HUES48 (cell line): ENCODE results near the gene LETM1.

Experiments used
- H3K27ac ChIP-seq: one replicate; pipeline ENCODE4 v1.7.0; 2013; ENCODE audit warnings: low read depth, low read length, inconsistent platforms
- H3K27me3 ChIP-seq: 2 replicates; pipeline ENCODE4 v1.6.1; 2013; ENCODE audit warnings: mild to moderate bottlenecking, low read length; ENCODE audit not compliant: control insufficient read depth, insufficient read depth
- H3K36me3 ChIP-seq: 2 replicates; pipeline ENCODE4 v1.6.1; 2013; ENCODE audit warnings: low read length; ENCODE audit not compliant: control insufficient read depth, insufficient read depth
- H3K4me1 ChIP-seq: 2 replicates; pipeline ENCODE4 v1.6.1; 2013; ENCODE audit warnings: mild to moderate bottlenecking, low read length; ENCODE audit not compliant: control insufficient read depth, insufficient read depth
- H3K4me3 ChIP-seq: 2 replicates; pipeline ENCODE4 v1.5.1; 2013; ENCODE audit warnings: mild to moderate bottlenecking, low read depth, low read length
- H3K9ac ChIP-seq: 2 replicates; pipeline ENCODE4 v1.6.1; 2013; ENCODE audit warnings: mild to moderate bottlenecking, low read depth, low read length, moderate library complexity
- H3K9me3 ChIP-seq: 2 replicates; pipeline ENCODE4 v1.6.1; 2013; ENCODE audit warnings: low read length; ENCODE audit not compliant: control insufficient read depth, insufficient read depth

LETM1 gene

DNA sequence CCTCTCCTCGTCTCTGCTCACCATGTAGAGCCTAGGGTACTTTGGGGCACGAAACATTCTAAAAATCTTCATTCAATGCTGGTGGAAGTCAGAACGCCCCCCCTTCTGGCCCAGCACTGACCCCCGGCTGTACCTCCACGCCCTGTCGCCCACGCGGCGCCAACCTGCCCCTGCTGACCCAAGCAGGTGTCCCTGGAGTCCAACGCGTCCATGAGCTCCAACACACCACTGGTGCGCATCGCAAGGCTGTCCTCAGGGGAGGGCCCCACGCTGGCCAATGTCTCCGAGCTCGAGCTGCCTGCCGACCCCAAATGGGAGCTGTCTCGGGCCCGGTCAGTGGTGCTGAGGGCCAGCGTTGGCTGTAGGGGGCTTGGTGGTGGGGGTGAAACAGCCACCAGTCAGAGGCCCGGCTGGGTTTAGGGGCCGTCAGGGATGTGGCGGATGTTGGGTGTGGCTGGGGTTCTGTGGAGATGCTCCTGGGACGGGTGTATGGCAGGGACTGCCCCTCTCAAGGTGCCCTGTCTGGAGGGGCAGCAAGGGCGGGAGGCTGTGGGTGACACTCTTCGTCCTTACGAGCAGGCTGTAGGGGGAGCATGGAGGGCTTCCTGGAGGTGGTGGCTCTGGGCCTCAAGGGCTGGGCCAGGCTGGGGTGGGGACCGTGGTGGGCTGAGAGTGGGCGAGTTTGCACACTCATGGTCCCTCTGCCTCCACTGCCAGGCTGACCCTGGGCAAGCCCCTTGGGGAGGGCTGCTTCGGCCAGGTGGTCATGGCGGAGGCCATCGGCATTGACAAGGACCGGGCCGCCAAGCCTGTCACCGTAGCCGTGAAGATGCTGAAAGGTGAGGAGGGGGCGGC is 51.1 kb downstream of the LETM1 start:
- no peaks in the 10 kb centered on the region for H3K27me3 ChIP-seq
- no peaks in the 10 kb centered on the region for H3K9me3 ChIP-seq
- H3K4me1 ChIP-seq: no peaks in the 10 kb centered on the region
- H3K36me3 ChIP-seq: peaks cover 43% of the 10 kb centered on the region
- H3K4me3 ChIP-seq: no peak overlapping the region
- no peak overlapping the region for H3K9ac ChIP-seq
- no peak overlapping the region for H3K27ac ChIP-seq

DNA sequence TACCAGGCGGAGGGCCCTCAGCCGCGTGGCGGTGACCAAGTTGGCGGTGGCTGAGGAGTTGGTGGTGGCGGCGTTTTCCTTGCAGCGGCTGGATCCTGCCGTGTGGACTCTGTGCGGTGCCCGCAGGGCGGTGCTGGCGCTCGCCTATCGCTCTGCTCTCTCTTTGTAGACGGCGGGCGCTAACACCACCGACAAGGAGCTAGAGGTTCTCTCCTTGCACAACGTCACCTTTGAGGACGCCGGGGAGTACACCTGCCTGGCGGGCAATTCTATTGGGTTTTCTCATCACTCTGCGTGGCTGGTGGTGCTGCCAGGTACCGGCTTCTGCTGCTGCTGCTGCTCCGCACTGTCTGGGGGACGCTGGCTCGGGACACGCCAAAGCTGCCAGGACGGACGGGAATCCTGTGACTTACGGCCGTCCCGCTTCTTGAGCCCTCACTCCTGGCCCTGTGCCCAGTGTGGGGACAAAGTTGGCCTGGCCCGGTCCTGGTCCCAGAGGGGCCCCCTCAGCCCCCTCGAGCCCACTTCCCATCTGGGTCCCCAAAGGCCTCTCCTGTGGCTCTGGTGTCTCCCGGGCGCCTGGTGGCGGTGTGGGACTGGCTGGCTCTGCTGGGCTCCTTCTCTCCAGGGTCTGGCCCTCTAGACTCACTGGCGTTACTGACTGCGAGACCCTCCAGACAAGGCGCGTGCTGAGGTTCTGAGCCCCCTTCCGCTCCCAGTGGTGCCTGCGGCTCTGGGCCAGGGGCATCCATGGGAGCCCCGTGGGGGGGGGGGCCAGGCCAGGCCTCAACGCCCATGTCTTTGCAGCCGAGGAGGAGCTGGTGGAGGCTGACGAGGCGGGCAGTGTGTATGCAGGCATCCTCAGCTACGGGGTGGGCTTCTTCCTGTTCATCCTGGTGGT is 52.2 kb downstream of the LETM1 start:
- no peaks in the 10 kb centered on the region for H3K9me3 ChIP-seq
- no peaks in the 10 kb centered on the region for H3K4me1 ChIP-seq
- no peaks in the 10 kb centered on the region for H3K27me3 ChIP-seq
- no peak overlapping the region for H3K9ac ChIP-seq
- H3K36me3 ChIP-seq: peaks cover 50% of the 10 kb centered on the region
- H3K4me3 ChIP-seq: no peak overlapping the region
- H3K27ac ChIP-seq: no peak overlapping the region

DNA sequence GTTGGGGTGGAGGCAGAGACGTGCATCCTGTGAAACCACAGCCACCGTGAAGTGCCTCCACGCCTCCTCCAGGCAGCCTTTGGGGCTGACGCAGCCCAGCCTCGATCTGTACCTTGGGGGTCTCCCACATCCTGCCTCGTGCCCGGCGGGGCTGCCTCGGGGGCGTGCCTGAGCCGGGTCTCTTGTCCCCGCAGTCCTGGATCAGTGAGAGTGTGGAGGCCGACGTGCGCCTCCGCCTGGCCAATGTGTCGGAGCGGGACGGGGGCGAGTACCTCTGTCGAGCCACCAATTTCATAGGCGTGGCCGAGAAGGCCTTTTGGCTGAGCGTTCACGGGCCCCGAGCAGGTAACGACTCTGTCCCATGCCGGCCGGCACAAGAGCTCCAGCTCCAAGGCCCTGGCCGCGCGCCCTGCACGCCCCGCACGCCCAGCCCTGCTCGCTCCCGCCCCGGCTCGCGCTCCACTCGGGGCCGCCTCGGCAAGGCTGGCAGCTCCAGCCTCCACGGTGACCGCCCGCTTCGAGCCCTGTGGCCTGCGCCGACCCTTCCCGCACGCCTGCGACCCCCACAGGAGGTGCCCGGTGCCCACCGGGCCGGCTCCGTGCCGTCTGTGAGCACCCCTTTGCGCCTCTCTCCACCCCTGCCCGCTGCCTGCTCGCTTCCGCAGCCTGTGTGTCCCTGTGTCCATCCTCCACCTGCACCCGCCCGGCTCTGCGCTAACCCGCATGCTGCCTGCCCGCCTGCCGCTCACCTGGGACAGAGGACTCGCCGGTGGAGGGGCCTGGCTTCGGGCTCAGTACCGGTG is 53.0 kb downstream of the LETM1 start:
- H3K9ac ChIP-seq: no peak overlapping the region
- H3K36me3 ChIP-seq: peaks cover 50% of the 10 kb centered on the region
- no peaks in the 10 kb centered on the region for H3K27me3 ChIP-seq
- no peaks in the 10 kb centered on the region for H3K9me3 ChIP-seq
- H3K4me3 ChIP-seq: no peak overlapping the region
- no peaks in the 10 kb centered on the region for H3K4me1 ChIP-seq
- no peak overlapping the region for H3K27ac ChIP-seq

DNA sequence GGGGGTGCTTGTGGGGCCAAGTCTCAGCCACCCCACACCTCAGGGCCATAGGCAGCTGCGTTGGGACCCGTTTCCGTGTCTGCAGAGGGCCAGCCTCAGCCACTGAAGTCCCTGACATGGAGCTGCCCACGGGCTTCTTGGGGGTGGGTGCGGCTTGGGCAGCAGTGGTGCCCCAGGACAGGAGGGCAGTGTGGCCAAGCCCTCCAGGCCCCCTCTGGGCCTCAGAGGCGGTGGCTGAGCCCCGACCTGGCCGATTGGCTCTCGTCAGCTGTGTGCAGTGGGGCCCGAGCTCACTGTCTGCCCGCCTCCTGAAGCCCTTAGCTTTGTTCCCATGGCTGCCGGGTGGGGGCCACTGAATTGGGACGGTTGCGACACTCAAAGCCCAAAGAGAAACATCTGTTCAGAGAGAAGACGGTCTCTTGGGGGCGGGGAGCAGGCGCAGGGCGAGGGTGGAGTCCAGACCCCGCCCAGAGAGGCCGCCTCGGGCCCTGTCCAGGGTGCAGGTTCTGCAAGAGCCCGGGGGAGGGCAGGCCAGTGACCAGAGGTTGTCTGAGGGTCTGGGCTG is 53.7 kb downstream of the LETM1 start:
- no peaks in the 10 kb centered on the region for H3K4me1 ChIP-seq
- H3K36me3 ChIP-seq: peaks cover 45% of the 10 kb centered on the region

DNA sequence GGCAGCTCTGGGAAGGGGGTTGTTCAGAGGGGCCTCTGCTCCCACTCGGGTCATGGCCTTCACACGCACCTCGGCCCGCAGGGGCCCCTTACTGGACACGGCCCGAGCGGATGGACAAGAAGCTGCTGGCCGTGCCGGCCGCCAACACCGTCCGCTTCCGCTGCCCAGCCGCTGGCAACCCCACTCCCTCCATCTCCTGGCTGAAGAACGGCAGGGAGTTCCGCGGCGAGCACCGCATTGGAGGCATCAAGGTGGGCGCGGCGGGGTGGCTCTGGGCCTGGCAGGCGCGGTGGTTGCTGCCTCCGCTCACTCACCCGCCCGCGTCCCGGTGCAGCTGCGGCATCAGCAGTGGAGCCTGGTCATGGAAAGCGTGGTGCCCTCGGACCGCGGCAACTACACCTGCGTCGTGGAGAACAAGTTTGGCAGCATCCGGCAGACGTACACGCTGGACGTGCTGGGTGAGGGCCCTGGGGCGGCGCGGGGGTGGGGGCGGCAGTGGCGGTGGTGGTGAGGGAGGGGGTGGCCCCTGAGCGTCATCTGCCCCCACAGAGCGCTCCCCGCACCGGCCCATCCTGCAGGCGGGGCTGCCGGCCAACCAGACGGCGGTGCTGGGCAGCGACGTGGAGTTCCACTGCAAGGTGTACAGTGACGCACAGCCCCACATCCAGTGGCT is 54.5 kb downstream of the LETM1 start:
- Histone ChIP-seq H3K4me3 (no peak overlapping the region), H3K9me3 (no peaks in the 10 kb centered on the region), H3K4me1 (no peaks in the 10 kb centered on the region), H3K27me3 (no peaks in the 10 kb centered on the region), H3K36me3 (peaks cover 40% of the 10 kb centered on the region), H3K9ac (no peak overlapping the region), H3K27ac (no peak overlapping the region)

More for the DNA sequence above, 53.7 kb downstream of the LETM1 start:
- Histone ChIP-seq H3K4me3 (no peak overlapping the region), H3K9ac (no peak overlapping the region), H3K27ac (no peak overlapping the region), H3K9me3 (no peaks in the 10 kb centered on the region), H3K27me3 (no peaks in the 10 kb centered on the region)

DNA sequence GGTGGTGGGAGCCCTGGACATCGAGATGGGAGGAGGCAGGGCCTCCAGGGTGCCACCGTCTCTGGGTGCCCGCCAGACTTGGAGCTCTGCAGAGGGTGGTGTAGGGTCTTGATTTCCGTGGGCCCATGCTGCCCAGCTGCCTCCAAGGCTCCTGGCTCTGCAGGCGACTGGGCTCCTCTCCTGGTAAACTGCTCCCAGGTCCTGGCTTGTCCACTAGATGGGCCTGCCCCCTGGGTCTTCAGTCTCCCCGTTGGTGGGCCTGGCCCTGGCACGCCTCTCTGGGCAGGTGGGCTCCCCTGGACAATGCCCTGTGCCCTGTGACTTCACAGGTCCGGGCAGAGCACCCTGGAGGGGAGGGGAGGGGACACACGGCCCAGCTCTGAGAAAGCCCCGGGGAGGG is 55.2 kb downstream of the LETM1 start:
- Histone ChIP-seq H3K4me1 (no peaks in the 10 kb centered on the region), H3K27me3 (no peaks in the 10 kb centered on the region; the same call in 1 of the 2 replicates), H3K4me3 (no peak overlapping the region)

DNA sequence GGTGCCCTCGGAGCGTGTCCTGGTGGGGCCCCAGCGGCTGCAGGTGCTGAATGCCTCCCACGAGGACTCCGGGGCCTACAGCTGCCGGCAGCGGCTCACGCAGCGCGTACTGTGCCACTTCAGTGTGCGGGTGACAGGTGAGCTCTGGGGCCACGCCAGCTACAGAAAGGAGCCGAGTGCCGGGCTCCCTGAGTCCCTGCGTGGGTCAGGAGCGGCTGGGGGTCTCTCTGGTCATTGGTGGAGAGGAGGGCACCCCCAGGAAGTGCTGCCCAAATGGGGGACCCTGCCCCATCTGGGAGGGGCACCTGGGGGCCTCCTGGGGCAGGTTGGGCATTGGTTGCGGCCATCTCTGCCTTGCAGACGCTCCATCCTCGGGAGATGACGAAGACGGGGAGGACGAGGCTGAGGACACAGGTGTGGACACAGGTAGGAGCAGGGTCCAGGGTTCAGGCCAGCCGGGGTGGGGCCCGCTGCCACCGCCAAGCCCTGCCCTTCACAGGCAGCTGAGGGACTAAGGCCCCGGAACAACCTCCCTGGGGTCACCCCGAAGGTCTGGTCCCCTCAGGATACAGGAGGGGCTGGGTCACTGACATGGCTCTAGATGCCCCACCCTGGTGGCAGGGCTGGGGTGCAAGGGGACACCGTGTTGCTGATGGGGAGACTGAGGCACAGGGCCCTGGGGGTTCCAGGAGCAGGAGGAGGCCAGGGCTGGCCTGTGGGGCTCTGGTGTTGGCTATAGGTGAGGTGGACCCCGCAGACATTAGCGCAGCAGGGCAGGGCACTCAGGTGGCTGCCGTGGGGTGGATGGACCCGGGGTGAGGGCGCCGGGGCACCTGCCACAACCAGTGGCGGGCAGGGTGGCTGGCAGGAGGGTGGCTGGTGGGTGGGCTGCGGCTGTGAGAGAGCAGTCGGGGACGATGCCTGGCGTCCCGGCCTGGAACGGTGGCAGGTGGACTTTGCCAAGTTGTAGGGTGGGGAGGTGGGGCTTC is 56.3 kb downstream of the LETM1 start:
- Histone ChIP-seq H3K4me3 (no peak overlapping the region), H3K9ac (no peak overlapping the region), H3K27ac (no peak overlapping the region), H3K27me3 (peaks cover 3% of the 10 kb centered on the region), H3K9me3 (no peaks in the 10 kb centered on the region), H3K36me3 (peaks cover 29% of the 10 kb centered on the region), H3K4me1 (0 out of 2 replicates have a peak, but pooled peaks cover 3% of the 10 kb centered on the region)

More for the DNA sequence above, 55.2 kb downstream of the LETM1 start:
- H3K9me3 ChIP-seq: no peaks in the 10 kb centered on the region
- H3K36me3 ChIP-seq: peaks cover 34% of the 10 kb centered on the region
- no peak overlapping the region for H3K9ac ChIP-seq
- no peak overlapping the region for H3K27ac ChIP-seq

DNA sequence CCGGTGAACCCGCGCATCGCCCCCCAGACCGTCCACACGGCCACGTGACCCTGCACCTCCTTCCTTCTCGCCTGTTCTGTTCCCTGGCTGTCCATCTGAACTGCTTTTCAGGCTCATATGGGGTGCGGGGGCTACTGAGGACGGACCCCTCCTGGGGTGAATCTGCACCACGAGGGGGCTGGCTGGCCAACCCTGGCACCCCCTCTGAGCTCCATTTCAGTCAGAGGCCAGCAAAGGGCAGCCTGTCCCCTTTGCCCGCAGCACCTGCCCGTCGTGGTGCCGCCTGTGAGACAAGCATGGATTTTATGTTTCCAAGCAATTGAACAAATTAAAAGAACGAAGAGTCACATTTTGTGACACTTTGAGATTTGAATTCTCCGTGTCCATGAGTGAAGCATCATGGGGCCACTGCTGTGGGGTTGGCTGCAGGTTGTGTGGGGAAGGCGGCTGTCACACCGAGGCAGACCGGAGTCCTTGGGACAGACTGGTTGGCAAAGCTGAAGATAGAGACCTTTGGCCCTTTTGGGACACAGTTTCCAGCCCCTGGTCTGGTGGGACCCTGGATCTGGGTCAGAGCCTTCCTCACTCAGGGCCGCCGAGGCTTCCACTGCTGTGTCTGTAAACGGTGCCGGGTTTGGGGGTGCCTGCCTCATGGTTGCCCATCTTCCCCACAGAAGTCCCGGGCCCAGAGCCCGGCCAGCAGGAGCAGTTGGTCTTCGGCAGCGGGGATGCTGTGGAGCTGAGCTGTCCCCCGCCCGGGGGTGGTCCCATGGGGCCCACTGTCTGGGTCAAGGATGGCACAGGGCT is 57.2 kb downstream of the LETM1 start:
- peaks cover 21% of the 10 kb centered on the region for H3K36me3 ChIP-seq
- H3K4me1 ChIP-seq: 0 out of 2 replicates have a peak, but pooled peaks cover 3% of the 10 kb centered on the region
- peaks cover 12% of the 10 kb centered on the region for H3K27me3 ChIP-seq
- no peaks in the 10 kb centered on the region for H3K9me3 ChIP-seq
- no peak overlapping the region for H3K9ac ChIP-seq
- no peak overlapping the region for H3K27ac ChIP-seq
- no peak overlapping the region for H3K4me3 ChIP-seq
